HCT116 (cell line): ENCODE measurements around the gene IGSF9B. TPM values are rescaled to one million over a fixed set of nuclear protein-coding genes. Genes with fewer than 3 reads are reported as not detected.

ENCODE experiments used
- ATAC-seq: fragments of 200-7000 bp; cut with Tn5 transposase; 2 replicates; pipeline ENCODE4 v1.9.1; 2020; ENCODE audit warnings: mild to moderate bottlenecking, moderate library complexity
- BruUV-seq: library from RNA; stranded (reverse); fragments of 400-500 nt; replicated peaks from 2 replicates; lab custom pipeline; 2021; lab: Mats Ljungman, UMichigan
- CTCF ChIA-PET: fragments of 300-600 bp; sonication (Branson Sonifier 250); formaldehyde crosslinking; loops from one replicate; lab custom pipeline; 2021; ENCODE audit warnings: antibody characterized with exemption; lab: Charles Lee
- POLR2A ChIA-PET: fragments of 300-600, 350-600 bp; sonication (Branson Sonifier 250); formaldehyde crosslinking; loops from one replicate; lab custom pipeline; 2021; ENCODE audit warnings: antibody characterized with exemption; lab: Charles Lee
- RAD21 ChIA-PET, 2 experiments: fragments of 300-600 bp; sonication (Branson Sonifier 250); formaldehyde crosslinking; loops; one replicate each; lab custom pipeline; 2023; ENCODE audit warnings: low total read pairs in 2 of 2; ENCODE audit not compliant: uncharacterized antibody in 2 of 2, unreplicated experiment in 2 of 2, low non-redundant PET in 1 of 2; lab: Charles Lee
- DNase-seq: peaks from one replicate; pipeline ENCODE4 v3.0.0-alpha.2; 2010; ENCODE audit warnings: low read depth, low spot score
- H2AFZ ChIP-seq: fragments of 200-600 bp; shearing (Covaris generic), sonication (generic); 2 replicates; pipeline ENCODE4 v1.6.1; 2017; ENCODE audit warnings: low read depth, mixed run types, mixed read lengths, antibody characterized with exemption, low read length; ENCODE audit not compliant: poor library complexity, severe bottlenecking
- H3K27ac ChIP-seq: 2 replicates; pipeline ENCODE4 v1.5.1; 2012; ENCODE audit warnings: low read depth, low read length
- H3K27me3 ChIP-seq: fragments of 200-600 bp; sonication (generic); 2 replicates; pipeline ENCODE4 v1.6.1; 2016; ENCODE audit warnings: mixed run types, low read length, mixed read lengths; ENCODE audit not compliant: insufficient read depth
- H3K36me3 ChIP-seq, 2 experiments: fragments of 200-500 bp in 1 of 2; fragments of 200-600 bp in 1 of 2; sonication (Bioruptor generic) in 1 of 2; sonication (generic) in 1 of 2; 2 replicates each; pipeline versions ENCODE4 v1.5.1 to v1.6.1; 2014 to 2016; ENCODE audit warnings: low read length in 2 of 2, inconsistent platforms in 1 of 2, mixed read lengths in 1 of 2, mixed run types in 1 of 2; ENCODE audit not compliant: insufficient read depth in 2 of 2, control insufficient read depth in 1 of 2
- H3K4me1 ChIP-seq, 2 experiments: fragments of 200-600 bp in 1 of 2; sonication (generic) in 1 of 2; 2 replicates each; pipeline versions ENCODE4 v1.5.1 to v1.6.1; 2012 to 2017; ENCODE audit warnings: low read length in 2 of 2, inconsistent platforms in 1 of 2, mild to moderate bottlenecking in 1 of 2, mixed read lengths in 1 of 2, mixed run types in 1 of 2, moderate library complexity in 1 of 2; ENCODE audit not compliant: insufficient read depth in 2 of 2, control insufficient read depth in 1 of 2
- H3K4me2 ChIP-seq: fragments of 200-600 bp; sonication (generic); 2 replicates; pipeline ENCODE4 v1.6.1; 2017; ENCODE audit warnings: mixed run types, low read length, mixed read lengths
- H3K4me3 ChIP-seq, 2 experiments: fragments of 200-600 bp in 1 of 2; sonication (generic) in 1 of 2; replicated peaks in 1 of 2; 2 replicates each; pipeline ENCODE4 v1.5.1; 2011 to 2016; ENCODE audit warnings: low read length in 2 of 2, control low read depth in 1 of 2, low read depth in 1 of 2, mild to moderate bottlenecking in 1 of 2, mixed read lengths in 1 of 2, mixed run types in 1 of 2
- H3K79me2 ChIP-seq: fragments of 200-600 bp; sonication (generic); 2 replicates; pipeline ENCODE4 v1.6.1; 2017; ENCODE audit warnings: mild to moderate bottlenecking, mixed run types, low read length, moderate library complexity, mixed read lengths; ENCODE audit not compliant: insufficient read depth
- H3K9ac ChIP-seq: fragments of 200-600 bp; sonication (generic); 2 replicates; pipeline ENCODE4 v1.6.1; 2016; ENCODE audit warnings: low read length, mixed read lengths
- H3K9me2 ChIP-seq: fragments of 200-600 bp; sonication (generic), shearing (Covaris generic); 2 replicates; pipeline ENCODE4 v1.6.1; 2017; ENCODE audit warnings: mixed run types, mild to moderate bottlenecking, moderate library complexity; ENCODE audit not compliant: insufficient read depth
- H3K9me3 ChIP-seq, 2 experiments: fragments of 200-500 bp in 1 of 2; fragments of 200-600 bp in 1 of 2; sonication (Bioruptor generic) in 1 of 2; sonication (generic) in 1 of 2; 2 replicates each; pipeline ENCODE4 v1.6.1; 2014 to 2017; ENCODE audit warnings: low read length in 2 of 2, mixed read lengths in 2 of 2, inconsistent platforms in 1 of 2, low read depth in 1 of 2, mild to moderate bottlenecking in 1 of 2, mixed run types in 1 of 2, moderate library complexity in 1 of 2; ENCODE audit not compliant: control insufficient read depth in 1 of 2, insufficient read depth in 1 of 2
- H4K20me1 ChIP-seq: fragments of 200-600 bp; sonication (generic), shearing (Covaris generic); 2 replicates; pipeline ENCODE4 v1.6.1; 2017; ENCODE audit warnings: mixed run types, mild to moderate bottlenecking, moderate library complexity; ENCODE audit not compliant: insufficient read depth
- CEBPB ChIP-seq: IDR thresholded peaks from 2 replicates; pipeline ENCODE4 v1.6.1; 2012; ENCODE audit warnings: low read depth
- EGR1 ChIP-seq: IDR thresholded peaks from 2 replicates; pipeline ENCODE4 v1.6.1; 2012; ENCODE audit warnings: low read depth
- ELF1 ChIP-seq: IDR thresholded peaks from 2 replicates; pipeline ENCODE4 v1.6.1; 2012; ENCODE audit warnings: low read depth, borderline replicate concordance
- RAD21 ChIP-seq: IDR thresholded peaks from 2 replicates; pipeline ENCODE4 v1.6.1; 2012; ENCODE audit warnings: low read depth, mild to moderate bottlenecking
- SP1 ChIP-seq: IDR thresholded peaks from 2 replicates; pipeline ENCODE4 v1.6.1; 2012; ENCODE audit warnings: low read depth
- YY1 ChIP-seq: IDR thresholded peaks from 2 replicates; pipeline ENCODE4 v1.6.1; 2011; ENCODE audit warnings: low read length, low read depth, moderate library complexity, mild to moderate bottlenecking; ENCODE audit not compliant: insufficient replicate concordance; ENCODE audit errors: extremely low read depth
- ZBTB33 ChIP-seq: IDR thresholded peaks from 2 replicates; pipeline ENCODE4 v1.6.1; 2011; ENCODE audit warnings: mild to moderate bottlenecking, low read length, moderate library complexity; ENCODE audit not compliant: insufficient replicate concordance; ENCODE audit errors: extremely low read depth
- ZFX ChIP-seq: fragments of 450-650 bp; IDR thresholded peaks from 2 replicates; pipeline ENCODE4 v1.6.1; 2017
- ZNF274 ChIP-seq: fragments of 200-500 bp; sonication (Bioruptor generic); IDR thresholded peaks from 2 replicates; pipeline ENCODE4 v1.6.1; 2014; ENCODE audit warnings: mild to moderate bottlenecking, low read depth, low read length, inconsistent platforms
- intact Hi-C: fragments of 100-400 bp; cut with micrococcal nuclease; formaldehyde crosslinking; loops from 2 replicates; pipeline ENCODE4 v1.10.0; 2022
- total RNA-seq: library from RNA; stranded (reverse); gene quantifications from one replicate; pipeline ENCODE4 v1.2.1, GENCODE V29; 2021; ENCODE audit not compliant: unreplicated experiment
- TF ChIP-seq, protein P1 (sequence below): IDR thresholded peaks from 2 replicates; pipeline ENCODE4 v1.6.1; 2012
- TF ChIP-seq, protein P2 (sequence below), 3 experiments: fragments of 200-600 bp in 1 of 3; sonication (generic) in 1 of 3; IDR thresholded peaks in 2 of 3; conservative IDR thresholded peaks in 1 of 3; 2 replicates each; pipeline ENCODE4 v1.5.1; 2012 to 2017; ENCODE audit warnings: low read depth in 2 of 3, low read length in 2 of 3, antibody characterized with exemption in 1 of 3, borderline replicate concordance in 1 of 3, control low read depth in 1 of 3, mild to moderate bottlenecking in 1 of 3, mixed read lengths in 1 of 3, mixed run types in 1 of 3, moderate library complexity in 1 of 3; ENCODE audit not compliant: insufficient read depth in 1 of 3

IGSF9B gene
- total RNA-seq, 1 experiment from 2014 or later, result 12.4 TPM

GRCh38 chr11:133901999-133902398 is 54.8 kb downstream of the IGSF9B start:
- no peak overlapping the region for H3K27ac ChIP-seq
- no peaks in the 10 kb centered on the region for H3K4me1 ChIP-seq
- H3K27me3 ChIP-seq, result no peaks in the 10 kb centered on the region
- ATAC-seq, result no peak
- no TSS peak for BruUV-seq
- no peak for DNase-seq
- POLR2A ChIA-PET, result no interaction called here
- H3K4me2 ChIP-seq, result no peak overlapping the region
- H4K20me1 ChIP-seq, result no peaks in the 10 kb centered on the region
- no peak overlapping the region for H2AFZ ChIP-seq
- H3K36me3 ChIP-seq, result no peaks in the 10 kb centered on the region
- no peaks in the 10 kb centered on the region for H3K79me2 ChIP-seq
- CTCF ChIA-PET, result no interaction called here
- TF ChIP-seq, protein P1, sequence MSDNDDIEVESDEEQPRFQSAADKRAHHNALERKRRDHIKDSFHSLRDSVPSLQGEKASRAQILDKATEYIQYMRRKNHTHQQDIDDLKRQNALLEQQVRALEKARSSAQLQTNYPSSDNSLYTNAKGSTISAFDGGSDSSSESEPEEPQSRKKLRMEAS, result no peak
- no peak for TF ChIP-seq ELF1
- no peak for TF ChIP-seq CEBPB
- no peak for TF ChIP-seq YY1
- TF ChIP-seq ZBTB33, result no peak
- TF ChIP-seq RAD21, result no peak
- no peak for TF ChIP-seq ZFX
- H3K4me3 ChIP-seq, result no peak overlapping the region
- no peaks in the 10 kb centered on the region for H3K9me2 ChIP-seq
- H3K9ac ChIP-seq, result no peak overlapping the region
- H3K9me3 ChIP-seq, result no peaks in the 10 kb centered on the region
- RAD21 ChIA-PET, result no interaction called here
- intact Hi-C loops, result no loop called here

- Histone ChIP-seq H3K4me2 (no peak overlapping the region), H3K27ac (no peak overlapping the region), H3K36me3 (no peaks in the 10 kb centered on the region), H3K27me3 (no peaks in the 10 kb centered on the region), H2AFZ (no peak overlapping the region), H3K79me2 (no peaks in the 10 kb centered on the region), H3K9me3 (no peaks in the 10 kb centered on the region), H3K4me3 (no peak overlapping the region), H3K9ac (no peak overlapping the region), H3K4me1 (no peaks in the 10 kb centered on the region), H4K20me1 (no peaks in the 10 kb centered on the region), H3K9me2 (no peaks in the 10 kb centered on the region)
- POLR2A ChIA-PET, result no interaction called here
- intact Hi-C loops, result no loop called here
- DNase-seq (no peak), ATAC-seq (no peak)
- no TSS peak for BruUV-seq
- CTCF ChIA-PET, result no interaction called here
- TF ChIP-seq EGR1, result no peak
- TF ChIP-seq ZNF274, result no peak
- TF ChIP-seq ZBTB33, result no peak
- no peak for TF ChIP-seq SP1
- TF ChIP-seq, protein P2, sequence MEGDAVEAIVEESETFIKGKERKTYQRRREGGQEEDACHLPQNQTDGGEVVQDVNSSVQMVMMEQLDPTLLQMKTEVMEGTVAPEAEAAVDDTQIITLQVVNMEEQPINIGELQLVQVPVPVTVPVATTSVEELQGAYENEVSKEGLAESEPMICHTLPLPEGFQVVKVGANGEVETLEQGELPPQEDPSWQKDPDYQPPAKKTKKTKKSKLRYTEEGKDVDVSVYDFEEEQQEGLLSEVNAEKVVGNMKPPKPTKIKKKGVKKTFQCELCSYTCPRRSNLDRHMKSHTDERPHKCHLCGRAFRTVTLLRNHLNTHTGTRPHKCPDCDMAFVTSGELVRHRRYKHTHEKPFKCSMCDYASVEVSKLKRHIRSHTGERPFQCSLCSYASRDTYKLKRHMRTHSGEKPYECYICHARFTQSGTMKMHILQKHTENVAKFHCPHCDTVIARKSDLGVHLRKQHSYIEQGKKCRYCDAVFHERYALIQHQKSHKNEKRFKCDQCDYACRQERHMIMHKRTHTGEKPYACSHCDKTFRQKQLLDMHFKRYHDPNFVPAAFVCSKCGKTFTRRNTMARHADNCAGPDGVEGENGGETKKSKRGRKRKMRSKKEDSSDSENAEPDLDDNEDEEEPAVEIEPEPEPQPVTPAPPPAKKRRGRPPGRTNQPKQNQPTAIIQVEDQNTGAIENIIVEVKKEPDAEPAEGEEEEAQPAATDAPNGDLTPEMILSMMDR (IDR thresholded peaks at IDR 0.05 in 2 of 3, conservative IDR thresholded peaks at IDR 0.05 in 1 of 3; ENCODE audit: borderline replicate concordance in 1 of 3, insufficient read depth in 1 of 3, low read depth in 2 of 3, low read length in 2 of 3), result no peak
- RAD21 ChIA-PET, result no interaction called here
Measured at GRCh38 chr11:133901316-133901715, 55.5 kb downstream of the IGSF9B start.
